22Rv1 (cell line): ENCODE results near the gene TIMM8A.

Experiments
- ZFX ChIP-seq: fragments of 450-650 bp; IDR thresholded peaks from 2 replicates; pipeline ENCODE4 v1.6.1; 2017; ENCODE audit warnings: antibody characterized with exemption, borderline replicate concordance
- TF ChIP-seq, protein P1 (sequence below): fragments of 450-650 bp; IDR thresholded peaks from 2 replicates; pipeline ENCODE4 v1.5.1; 2017; ENCODE audit warnings: mild to moderate bottlenecking

DNA sequence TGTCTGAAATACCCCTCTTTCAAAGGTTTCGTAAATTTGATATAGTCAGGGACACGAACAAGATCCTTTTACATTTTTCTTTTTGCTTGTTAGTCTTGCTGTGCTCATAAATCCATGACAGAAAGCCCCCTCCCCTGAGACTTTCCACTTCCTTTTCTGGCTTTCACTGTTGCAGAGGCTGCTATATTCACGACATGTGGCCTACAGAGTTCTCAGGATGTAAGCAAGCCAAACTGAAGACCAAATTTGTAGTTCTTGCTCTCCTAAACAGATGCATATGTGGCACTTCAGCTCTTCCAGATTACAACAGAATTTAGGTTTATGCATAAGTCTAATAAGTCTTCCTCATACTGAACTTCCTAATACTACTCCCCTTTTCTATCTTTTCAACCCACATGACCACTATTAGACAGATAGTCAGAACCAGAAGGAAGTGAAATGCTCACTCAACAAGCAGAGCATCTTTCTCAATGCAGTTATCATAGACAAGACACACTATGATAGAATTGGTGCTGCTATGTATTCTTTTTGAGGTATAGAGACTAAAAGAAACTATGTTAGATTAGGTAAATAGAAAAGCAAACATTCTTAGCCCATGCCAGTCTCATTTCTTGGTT lies 22.5 kb upstream of the TIMM8A start:
- TF ChIP-seq, protein P1, sequence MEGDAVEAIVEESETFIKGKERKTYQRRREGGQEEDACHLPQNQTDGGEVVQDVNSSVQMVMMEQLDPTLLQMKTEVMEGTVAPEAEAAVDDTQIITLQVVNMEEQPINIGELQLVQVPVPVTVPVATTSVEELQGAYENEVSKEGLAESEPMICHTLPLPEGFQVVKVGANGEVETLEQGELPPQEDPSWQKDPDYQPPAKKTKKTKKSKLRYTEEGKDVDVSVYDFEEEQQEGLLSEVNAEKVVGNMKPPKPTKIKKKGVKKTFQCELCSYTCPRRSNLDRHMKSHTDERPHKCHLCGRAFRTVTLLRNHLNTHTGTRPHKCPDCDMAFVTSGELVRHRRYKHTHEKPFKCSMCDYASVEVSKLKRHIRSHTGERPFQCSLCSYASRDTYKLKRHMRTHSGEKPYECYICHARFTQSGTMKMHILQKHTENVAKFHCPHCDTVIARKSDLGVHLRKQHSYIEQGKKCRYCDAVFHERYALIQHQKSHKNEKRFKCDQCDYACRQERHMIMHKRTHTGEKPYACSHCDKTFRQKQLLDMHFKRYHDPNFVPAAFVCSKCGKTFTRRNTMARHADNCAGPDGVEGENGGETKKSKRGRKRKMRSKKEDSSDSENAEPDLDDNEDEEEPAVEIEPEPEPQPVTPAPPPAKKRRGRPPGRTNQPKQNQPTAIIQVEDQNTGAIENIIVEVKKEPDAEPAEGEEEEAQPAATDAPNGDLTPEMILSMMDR: no peak
- TF ChIP-seq ZFX: no peak
